GM19035 (cell line): Measurements from ENCODE around the gene NUSAP1.
A peak's percentile ranks its signal among the peaks of the same experiment; 100 is the strongest.
"Not testable (repeated sequence)": the region's sequence is repeated elsewhere in the genome, so short reads cannot be mapped to it uniquely, and the experiment has no call there.

Source experiments
- ATAC-seq: cut with Tn5 transposase; IDR thresholded peaks from one replicate; pipeline ENCODE4 v1.9.1; 2021; ENCODE audit not compliant: unreplicated experiment

Gene NUSAP1, protein sequence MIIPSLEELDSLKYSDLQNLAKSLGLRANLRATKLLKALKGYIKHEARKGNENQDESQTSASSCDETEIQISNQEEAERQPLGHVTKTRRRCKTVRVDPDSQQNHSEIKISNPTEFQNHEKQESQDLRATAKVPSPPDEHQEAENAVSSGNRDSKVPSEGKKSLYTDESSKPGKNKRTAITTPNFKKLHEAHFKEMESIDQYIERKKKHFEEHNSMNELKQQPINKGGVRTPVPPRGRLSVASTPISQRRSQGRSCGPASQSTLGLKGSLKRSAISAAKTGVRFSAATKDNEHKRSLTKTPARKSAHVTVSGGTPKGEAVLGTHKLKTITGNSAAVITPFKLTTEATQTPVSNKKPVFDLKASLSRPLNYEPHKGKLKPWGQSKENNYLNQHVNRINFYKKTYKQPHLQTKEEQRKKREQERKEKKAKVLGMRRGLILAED

DNA sequence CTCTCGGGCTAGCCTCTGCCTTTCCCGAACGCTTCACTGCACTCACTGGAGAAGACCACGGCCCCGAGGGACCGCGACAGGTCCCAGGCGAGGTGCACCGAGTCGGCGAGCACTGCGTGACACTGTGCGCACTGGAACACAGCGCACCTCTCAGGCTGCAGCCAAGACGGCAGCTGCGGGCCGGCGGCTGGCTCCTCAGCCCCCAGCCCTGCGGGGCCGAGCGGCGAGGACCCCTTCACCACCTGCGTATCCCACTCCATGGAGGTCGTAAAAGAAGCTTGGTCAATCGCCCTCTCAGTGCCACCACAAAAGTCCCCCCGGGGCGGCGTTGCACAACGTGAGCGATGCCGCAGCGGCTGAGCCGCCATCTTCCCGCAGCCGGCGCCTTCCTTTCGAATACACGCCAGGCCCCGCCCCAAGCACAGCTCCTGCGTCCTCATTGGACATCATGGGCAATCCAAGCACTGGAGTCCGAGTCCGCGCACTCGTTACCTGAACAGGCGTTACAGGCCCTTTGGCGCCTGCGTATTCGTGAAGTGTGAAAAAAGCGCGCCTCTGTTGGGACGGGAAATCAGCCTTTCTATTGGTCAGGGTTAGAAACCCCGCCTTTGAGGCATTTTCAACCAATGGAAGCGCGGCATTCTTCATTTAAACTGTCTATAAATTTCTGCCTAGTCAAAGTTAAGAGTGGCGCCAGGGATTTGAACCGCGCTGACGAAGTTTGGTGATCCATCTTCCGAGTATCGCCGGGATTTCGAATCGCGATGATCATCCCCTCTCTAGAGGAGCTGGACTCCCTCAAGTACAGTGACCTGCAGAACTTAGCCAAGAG lies at the start of gene NUSAP1, which contains the start of gene OIP5:
Gene NUSAP1, plus strand, starts transcription at position 688 of the 832 bp plus-strand sequence. Its CDS starts 77 bp downstream, at position 765.
Gene OIP5, minus strand, starts transcription at position 398 of the 832 bp plus-strand sequence. Its CDS starts 30 bp downstream, at position 368.
- peak; percentile 90 for ATAC-seq

DNA sequence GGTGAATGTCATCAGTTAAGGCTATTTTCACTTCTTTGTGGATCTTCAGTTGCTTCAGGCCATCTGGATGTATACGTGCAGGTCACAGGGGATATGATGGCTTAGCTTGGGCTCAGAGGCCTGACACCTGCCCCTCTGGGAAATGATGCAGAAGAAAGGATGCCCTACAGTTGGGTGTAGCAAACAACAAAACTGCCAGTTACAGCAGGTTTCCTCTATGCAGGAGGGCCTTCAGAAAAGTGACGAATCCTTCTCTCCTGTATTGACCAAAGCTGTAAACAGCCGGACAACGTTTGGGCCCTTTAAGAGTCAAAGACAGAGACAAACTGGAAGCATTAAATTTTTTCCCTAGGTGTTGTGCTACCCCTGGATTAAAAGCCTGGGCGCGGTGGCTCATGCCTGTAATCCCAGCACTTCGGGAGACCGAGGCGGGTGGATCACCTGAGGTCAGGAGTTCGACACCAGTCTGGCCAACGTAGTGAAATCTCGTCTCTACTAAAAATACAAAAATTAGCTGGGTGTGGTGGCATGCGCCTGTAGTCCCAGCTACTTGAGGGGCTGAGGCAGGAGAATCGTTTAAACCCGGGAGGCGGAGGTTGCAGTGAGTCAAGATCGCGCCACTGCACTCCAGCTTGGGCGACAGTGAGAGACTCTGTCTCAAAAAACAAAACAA lies 49.6 kb upstream of the NUSAP1 start:
- ATAC-seq = not testable (repeated sequence)

DNA sequence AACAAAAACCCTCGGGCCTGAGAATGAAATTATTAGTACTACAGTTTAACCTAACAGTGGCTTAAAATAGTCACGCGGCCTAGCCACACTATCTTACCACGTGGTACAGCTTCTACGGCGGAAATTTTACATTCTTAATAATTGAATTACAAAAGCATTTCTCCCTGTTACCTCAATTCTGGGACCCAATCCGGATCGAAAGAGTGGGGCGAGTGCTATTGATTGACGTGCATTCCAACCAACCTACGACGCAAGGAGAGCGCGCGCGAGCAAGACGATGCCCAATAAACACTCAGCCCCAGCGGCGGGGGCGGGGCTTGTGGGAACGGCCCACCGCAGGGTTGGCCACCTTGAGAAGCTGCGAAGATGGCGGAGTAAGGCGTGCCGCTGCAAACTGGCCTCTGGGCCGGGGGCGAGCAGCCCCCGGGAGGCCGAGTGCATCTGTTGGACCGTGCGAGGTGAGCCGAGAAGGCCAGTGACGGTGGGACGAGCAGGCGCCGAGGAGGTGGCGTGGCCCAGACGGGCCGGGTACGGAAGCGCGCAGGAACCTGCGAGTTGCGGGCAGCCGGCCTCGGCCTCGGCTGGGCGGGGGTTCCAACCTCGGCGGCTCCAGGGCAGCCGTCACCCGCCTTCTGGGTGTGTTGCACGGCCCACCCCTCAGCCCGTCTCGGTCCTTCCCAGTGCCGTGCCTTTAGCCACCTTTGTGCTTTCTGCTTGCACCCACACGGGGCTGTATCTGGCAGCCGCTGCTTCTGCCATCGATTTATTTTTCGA lies 48.8 kb upstream of the NUSAP1 start:
- ATAC-seq = peak; percentile 95

DNA sequence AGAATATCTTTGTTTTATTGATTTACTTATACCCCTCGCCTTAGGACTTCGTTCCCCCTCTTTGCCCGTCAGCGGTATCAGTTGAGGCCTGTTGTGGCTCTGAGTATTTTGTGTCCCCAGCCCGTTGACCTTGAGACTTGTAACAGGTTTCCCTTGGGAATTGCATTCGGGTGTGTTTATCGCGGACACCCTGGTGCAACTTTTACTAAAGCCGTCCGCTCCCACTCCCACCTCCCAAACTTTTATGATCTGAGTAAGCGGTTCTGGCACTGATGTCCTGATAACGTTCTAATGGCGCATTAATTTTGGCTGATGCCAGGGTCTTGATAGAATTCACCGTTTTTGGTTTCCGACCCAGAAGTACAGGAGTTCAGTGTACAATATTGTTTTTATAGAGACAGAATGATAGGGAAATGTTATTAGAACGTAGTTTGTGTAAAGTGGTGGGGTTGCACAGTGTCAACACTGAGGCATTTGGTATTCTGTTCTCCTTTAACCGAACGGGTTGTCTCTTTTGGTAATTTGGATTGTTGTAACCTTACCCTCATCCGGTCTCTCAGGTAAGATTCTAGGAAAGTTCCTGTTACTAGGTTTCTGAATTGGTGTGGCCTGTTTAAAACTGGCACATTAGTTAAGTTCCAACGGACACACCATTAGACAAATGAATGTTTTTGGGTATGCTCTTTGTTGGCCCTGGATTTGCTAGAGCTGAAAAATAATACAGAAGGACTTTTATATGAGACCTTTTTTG lies 48.1 kb upstream of the NUSAP1 start:
- no peak for ATAC-seq

DNA sequence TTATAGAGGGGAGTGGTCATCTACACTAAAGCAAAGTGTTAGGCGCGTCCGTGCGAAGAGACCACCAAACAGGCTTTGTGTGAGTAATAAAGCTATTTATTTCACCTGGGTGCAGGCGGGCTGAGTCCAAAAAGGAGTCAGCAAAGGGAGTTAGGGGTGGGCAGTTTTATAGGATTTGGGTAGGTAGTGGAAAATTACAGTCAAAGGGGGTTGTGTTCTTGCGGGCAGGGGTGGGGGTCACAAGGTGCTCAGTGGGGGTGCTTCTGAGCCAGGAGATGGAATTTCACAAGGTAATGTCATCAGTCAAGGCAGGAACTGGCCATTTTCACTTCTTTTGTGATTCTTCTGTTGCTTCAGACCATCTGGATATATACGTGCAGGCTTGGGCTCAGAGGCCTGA lies 47.4 kb upstream of the NUSAP1 start:
- no peak for ATAC-seq

DNA sequence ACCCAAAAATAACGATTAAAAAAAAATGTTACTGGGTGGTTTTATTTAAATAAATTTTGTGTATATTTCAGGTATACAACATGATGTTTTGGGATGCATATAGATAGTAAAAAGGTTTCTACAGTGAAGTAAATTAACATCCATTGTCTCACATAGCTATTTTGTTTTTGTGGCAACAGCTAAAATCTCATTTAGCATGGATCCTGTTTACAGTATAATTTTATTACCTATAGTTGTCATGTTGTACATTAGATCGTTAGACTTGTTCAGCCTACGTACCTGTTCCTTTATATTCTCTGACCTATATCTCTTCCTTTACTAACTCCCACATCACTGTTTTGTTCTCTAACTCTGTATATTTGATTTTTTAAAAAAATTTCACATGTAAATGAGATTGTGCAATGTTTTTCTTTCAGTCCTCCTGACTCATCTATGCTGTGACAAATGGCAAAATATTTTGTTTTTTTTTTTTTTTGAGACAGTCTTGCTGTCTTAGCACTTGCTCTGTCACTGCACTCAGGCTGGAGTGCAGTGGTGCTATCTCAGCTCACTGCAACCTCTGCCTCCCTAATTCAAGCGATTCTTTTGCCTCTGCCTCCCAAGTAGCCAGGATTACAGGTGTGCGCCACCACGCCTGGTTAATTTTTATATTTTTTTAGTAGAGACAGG lies 45.9 kb upstream of the NUSAP1 start:
- ATAC-seq = no peak

DNA sequence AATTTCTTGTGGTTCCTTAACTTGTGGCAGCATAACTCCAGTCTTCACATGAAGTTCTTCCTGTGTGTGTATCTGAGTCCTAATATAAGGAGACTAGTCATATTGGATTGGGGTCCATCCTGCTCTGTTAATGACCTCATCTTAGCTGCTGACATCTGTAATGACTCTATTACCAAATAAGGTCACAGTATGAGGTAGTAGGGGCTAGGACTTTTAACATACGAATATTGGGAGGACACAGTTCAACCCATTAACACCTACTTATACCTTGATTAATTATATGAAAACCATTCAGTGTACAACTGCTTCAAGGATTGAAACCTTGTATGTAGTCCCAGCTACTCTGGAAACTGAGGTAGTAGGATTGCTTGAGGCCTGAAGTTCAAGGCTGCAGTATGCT lies 44.2 kb upstream of the NUSAP1 start:
- no peak for ATAC-seq

DNA sequence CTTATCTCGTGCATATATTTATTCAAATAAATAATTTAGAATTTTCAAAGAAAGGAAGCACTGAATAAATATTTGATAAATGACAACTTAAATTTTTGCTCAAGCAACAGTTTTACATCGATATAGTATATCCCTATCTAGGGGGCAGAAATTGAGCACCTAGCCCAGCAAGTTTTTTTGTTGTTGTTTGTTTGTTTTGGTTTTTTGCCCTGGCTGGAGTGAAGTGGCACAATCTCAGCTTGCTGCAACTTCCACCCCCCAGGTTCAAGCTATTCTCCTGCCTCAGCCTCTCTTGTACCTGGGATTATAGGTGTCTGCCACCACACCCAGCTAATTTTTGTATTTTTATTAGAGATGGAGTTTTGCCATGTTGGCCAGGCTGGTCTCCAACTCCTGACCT lies 42.7 kb upstream of the NUSAP1 start:
- ATAC-seq = no peak

DNA sequence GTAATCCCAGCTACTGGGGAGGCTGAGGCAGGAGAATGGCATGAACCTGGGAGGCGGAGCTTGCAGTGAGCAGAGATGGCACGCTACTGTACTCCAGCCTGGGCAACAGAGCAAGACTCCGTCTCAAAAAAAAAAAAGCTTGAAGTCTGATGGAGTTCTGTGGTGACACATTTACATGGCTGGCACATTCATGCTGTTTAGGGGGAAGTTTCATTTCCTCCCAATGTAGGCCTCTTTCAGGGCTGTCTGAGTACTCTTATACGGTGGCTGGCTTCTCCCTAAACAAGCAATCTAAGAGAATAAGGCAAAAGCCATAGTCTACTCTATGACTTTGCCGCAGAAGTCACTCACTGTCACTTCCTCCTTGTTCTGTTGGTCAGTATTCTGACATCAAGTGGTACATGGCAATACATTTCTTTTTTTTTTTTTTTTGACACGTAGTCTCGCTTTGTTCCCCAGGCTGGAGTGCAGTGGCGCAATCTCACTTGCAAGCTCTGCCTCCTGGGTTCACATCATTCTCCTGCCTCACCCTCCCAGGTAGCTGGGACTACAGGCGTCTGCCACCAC lies 41.5 kb upstream of the NUSAP1 start:
- no peak for ATAC-seq

DNA sequence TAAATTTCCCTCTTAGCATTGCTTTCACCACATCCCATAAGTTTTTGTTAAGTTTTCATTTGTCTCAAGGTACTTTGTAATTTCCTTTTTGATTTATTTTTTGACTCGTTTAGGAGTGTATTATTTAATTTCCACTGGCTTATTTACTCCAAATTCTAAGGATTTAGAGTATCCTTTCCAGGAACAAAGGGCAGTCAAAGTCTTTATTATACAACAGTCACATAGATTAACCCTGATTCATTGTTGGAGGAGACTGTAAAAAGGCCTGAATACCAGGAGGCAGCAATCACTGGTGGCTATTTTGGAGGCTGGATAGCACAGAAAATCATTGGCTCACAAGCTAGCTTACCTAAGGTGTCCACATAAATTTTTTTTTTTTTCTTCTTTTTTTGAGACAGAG lies 40.2 kb upstream of the NUSAP1 start:
- ATAC-seq = no peak

DNA sequence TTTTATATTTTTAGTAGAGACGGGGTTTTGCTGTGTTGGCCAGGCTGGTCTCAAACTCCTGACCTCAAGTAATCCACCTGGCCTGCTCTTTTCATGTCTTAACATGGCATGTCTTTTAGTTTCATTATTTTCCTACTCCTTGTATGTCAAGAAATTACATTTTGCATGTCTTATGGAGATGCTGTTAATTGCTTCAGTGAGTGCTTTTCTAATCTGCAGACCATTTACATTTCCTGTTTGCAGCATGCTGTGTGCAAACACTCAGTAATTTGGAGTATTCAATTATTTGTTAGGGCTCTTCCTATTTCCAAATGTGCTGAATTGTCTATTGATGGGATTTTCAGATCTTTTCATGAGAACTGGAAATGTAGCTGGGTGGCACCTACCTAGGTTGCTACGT lies 31.5 kb upstream of the NUSAP1 start:
- ATAC-seq = not testable (repeated sequence)

DNA sequence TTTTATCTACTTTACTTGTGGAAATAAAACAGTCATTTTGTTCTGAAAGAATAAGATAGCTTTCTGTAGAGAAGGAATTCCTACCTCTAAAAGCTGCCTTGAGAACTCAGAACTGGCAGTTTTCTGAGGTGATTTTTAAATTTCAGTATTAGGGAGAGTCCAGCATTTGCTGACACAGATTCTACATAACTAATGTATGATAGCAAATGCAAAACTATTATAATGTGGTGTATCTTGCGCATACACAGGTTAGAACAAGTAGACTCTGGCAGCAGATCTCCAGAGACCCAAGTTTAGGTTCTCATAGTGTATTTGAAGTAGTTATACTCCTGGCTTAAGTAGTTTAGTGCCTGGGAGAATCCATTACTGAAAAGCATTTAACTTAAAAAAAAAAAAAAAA lies 31.1 kb upstream of the NUSAP1 start:
- ATAC-seq = no peak

DNA sequence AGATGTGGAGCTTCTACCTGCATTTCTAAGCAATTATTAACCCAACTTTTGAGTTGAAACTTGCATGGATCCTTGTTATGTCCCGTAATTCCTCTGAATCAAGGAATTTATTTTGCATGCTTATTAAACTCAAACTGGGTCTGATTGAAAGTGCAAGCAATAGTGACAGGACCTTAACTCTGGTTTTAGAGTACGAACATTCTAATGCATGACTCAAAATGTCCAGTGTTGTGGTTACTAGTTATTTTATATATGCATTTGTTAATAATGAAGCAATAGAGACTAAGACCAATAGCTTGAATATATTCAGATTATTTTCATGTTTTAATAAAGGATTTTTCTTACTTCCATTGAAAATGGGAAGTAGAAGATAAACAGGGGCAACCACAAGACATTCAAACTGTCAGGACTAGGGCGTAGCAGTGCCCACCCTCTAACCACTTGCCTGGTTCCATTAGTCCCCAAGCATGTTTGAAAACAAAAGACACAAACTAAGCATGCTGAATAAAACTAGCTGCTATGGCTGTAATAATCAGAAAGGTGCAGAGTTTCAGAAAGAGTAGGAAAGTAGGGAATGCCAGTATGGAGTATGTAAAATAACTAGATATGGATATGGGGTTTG lies 28.4 kb upstream of the NUSAP1 start:
- no peak for ATAC-seq

DNA sequence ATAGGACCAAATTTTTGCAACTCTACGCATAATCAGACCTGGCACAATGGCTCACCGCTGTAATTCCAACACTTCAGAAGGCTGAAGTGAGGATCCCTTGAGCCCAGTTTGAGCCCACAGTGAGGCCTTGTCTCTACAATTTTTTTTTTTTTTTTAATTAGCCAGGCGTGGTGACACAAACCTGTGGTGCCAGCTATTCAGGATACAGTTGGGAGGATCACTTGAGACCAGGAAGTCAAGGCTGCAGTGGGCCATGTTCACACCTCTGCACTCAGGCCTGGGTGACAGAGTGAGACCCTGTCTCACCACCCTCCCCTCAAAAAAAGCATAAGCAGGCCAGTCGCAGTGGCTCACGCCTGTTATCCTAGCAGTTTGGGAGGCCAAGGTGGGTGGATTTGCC lies 25.0 kb upstream of the NUSAP1 start:
- ATAC-seq = no peak

DNA sequence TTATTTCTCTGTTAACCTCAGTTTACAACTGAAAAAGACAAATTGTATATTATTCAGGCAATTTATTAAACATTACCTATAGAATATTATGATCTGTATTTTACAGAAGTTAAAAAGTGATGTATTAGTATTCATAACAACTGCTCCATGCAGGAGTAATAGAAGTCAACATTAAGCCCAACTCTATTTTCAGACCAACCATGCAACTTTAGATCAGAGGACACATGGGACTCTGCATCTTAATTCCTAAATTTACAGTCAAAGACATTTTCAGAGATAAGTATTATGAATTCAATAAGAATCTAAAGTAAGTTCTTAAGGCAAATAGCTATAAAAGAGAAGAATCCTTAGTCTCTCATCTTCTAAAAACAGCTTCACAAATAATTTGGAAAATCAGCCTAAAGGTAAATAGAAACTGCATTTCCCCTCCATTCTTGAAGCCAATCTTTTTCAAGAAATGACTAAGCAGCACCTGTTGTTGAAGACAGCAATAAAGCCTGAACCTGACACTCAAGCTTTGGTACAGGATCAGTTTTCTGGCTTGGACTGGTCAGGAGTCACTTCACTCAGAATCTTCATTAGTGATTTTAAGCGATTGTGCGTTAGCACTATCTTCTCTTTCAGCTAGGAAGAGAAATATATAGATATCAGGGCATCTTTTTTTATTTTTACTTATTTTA lies 23.3 kb upstream of the NUSAP1 start:
- no peak for ATAC-seq

DNA sequence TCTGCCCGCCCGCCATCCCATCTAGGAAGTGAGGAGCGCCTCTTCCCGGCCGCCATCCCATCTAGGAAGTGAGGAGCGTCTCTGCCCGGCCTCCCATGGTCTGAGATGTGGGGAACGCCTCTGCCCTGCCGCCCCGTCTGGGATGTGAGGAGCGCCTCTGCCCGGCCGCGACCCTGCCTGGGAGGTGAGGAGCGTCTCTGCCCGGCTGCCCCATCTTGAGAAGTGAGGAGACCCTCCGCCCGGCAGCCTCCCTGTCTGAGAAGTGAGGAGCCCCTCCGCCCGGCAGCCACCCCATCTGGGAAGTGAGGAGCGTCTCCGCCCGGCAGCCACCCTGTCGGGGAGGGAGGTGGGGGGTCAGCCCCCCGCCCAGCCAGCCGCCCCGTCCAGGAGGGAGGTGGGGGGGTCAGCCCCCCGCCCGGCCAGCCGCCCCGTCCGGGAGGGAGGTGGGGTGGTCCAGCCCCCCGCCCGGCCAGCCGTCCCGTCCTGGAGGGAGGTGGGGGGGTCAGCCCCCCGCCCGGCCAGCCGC lies 11.8 kb upstream of the NUSAP1 start:
- not testable (repeated sequence) for ATAC-seq

DNA sequence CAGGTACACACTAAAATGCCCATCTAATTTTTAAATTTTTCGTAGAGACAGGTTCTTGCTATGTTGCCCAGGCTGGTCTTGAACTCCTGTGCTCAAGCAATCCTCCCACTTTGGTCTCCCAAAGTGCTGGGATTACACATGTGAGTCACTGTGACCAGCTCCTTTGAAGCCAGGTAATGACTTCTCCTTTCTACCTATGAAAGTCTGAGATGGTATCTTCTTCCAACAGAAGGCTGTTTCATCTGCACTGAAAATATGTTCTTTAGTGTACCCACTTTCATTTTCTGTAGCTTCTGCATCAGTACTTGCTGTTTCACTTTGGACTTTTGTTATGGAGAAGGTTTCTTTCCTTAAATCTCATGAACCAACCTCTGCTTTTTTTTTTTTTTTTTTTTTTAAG lies 9.1 kb upstream of the NUSAP1 start:
- ATAC-seq = no peak

DNA sequence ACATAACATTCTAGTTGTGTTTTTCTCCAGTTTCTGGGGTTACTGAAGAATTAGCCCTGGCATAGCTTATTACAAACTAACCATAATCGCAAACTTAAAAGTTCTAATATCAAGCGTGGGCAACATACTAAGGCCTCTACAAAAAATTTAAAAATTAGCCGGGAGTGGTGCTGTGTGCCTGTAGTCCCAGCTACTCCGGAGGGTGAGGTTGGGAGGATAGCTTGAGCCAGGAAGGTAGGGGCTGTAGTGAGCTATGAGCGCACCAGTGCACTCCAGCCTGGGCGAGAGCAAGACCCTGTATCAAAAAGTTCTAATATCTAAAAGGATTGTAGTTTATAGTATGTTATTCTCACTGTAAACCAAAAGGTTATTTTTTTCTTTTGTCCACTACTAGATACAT lies 1.4 kb upstream of the NUSAP1 start:
- ATAC-seq = no peak
